Left renal pelvis (tissue), 4 donors: Measurements from ENCODE around the gene MOCS2. TPM values are rescaled to one million over a fixed set of nuclear protein-coding genes. Genes with fewer than 3 reads are reported as not detected.
A peak's percentile ranks its signal among the peaks of the same experiment; 100 is the strongest.
"Not testable (repeated sequence)": the region's sequence is repeated elsewhere in the genome, so short reads cannot be mapped to it uniquely, and the experiment has no call there.

Source experiments
- DNase-seq, 4 donors: peaks; one replicate each; pipeline ENCODE4 v3.0.0-alpha.2; 2013; ENCODE audit warnings: low read depth in 4 of 4, low spot score in 3 of 4
- polyA plus RNA-seq, 4 donors: library from polyadenylated mRNA; unstranded; fragments of 120-200 nt; gene quantifications; one replicate each; pipeline ENCODE4 v1.2.1, GENCODE V29; 2013; ENCODE audit not compliant: insufficient read length in 4 of 4

Gene MOCS2
- polyA plus RNA-seq: 100 to 1,000 TPM in 1 of 4 donors, 10 to 100 TPM in 3; 58.3 to 101 (median 73.4) TPM

GRCh38 chr5:53109443-53110127 is at the start of gene MOCS2:
TSS of gene MOCS2 (minus strand) at chr5:53109757. CDS start at chr5:53107174, 2,583 bp downstream.
- DNase-seq: peak; percentile 80 to 86 (median 85)

- no peak for DNase-seq
Measured at GRCh38 chr5:53151713-53152458, 42.3 kb upstream of the MOCS2 start.

- DNase-seq: no peak
Measured at GRCh38 chr5:53133020-53133419, 23.5 kb upstream of the MOCS2 start.

GRCh38 chr5:53130266-53130665 is 20.7 kb upstream of the MOCS2 start:
- no peak for DNase-seq

- DNase-seq: no peak
Measured at GRCh38 chr5:53128481-53128880, 18.9 kb upstream of the MOCS2 start.

GRCh38 chr5:53127107-53127506 is 17.6 kb upstream of the MOCS2 start:
- DNase-seq: no peak

- no peak for DNase-seq
Measured at GRCh38 chr5:53126521-53126920, 17.0 kb upstream of the MOCS2 start.

- no peak for DNase-seq
Measured at GRCh38 chr5:53123702-53124101, 14.1 kb upstream of the MOCS2 start.

GRCh38 chr5:53120165-53120564 is 10.6 kb upstream of the MOCS2 start:
- DNase-seq: no peak

GRCh38 chr5:53118879-53119278 is 9.3 kb upstream of the MOCS2 start:
- no peak for DNase-seq

- DNase-seq: no peak
Measured at GRCh38 chr5:53116597-53116996, 7.0 kb upstream of the MOCS2 start.

- no peak for DNase-seq
Measured at GRCh38 chr5:53114988-53115387, 5.4 kb upstream of the MOCS2 start.

GRCh38 chr5:53113947-53114346 is 4.4 kb upstream of the MOCS2 start:
- no peak for DNase-seq

- DNase-seq: no peak
Measured at GRCh38 chr5:53112909-53113308, 3.4 kb upstream of the MOCS2 start.

GRCh38 chr5:53112307-53112706 is 2.8 kb upstream of the MOCS2 start:
- not testable (repeated sequence) for DNase-seq

GRCh38 chr5:53111139-53111538 is 1.6 kb upstream of the MOCS2 start:
- DNase-seq: no peak

GRCh38 chr5:53110156-53110555 is 599 bp upstream of the MOCS2 start:
- no peak for DNase-seq

GRCh38 chr5:53109056-53109442 is 508 bp downstream of the MOCS2 start:
- no peak for DNase-seq

- DNase-seq: no peak
Measured at GRCh38 chr5:53105611-53106300, 3.8 kb downstream of the MOCS2 start.

GRCh38 chr5:53100606-53101005 is 9.0 kb downstream of the MOCS2 start:
- DNase-seq: no peak

- peak in 2 of 4 donors; percentile 15 to 32 for DNase-seq
Measured at GRCh38 chr5:53099546-53099945, 10.0 kb downstream of the MOCS2 start.
